NCI-H1092 treated with DMSO at 0.1 percent for 48 hours (cell line): ENCODE measurements around the gene ICOSLG.
"Not testable (repeated sequence)": the region's sequence is repeated elsewhere in the genome, so short reads cannot be mapped to it uniquely, and the experiment has no call there.

Experiments used
- DNase-seq: peaks from one replicate; lab custom pipeline; 2025; lab: John Stamatoyannopoulos, UW

ICOSLG gene

GRCh38 chr21:44240842-44241241 is at the start of gene ICOSLG:
Gene ICOSLG (minus strand): TSS chr21:44240943. CDS start chr21:44240817, 126 bp downstream.
- not testable (repeated sequence) for DNase-seq

- no peak for DNase-seq
Observed at GRCh38 chr21:44289381-44290010, 48.8 kb upstream of the ICOSLG start.

- no peak for DNase-seq
Observed at GRCh38 chr21:44288251-44289110, 47.7 kb upstream of the ICOSLG start.

GRCh38 chr21:44286716-44287632 is 46.2 kb upstream of the ICOSLG start:
- DNase-seq, result no peak

- DNase-seq, result no peak
Observed at GRCh38 chr21:44286086-44286715, 45.5 kb upstream of the ICOSLG start.

GRCh38 chr21:44285138-44285992 is 44.6 kb upstream of the ICOSLG start, which contains the start of gene AIRE:
Gene AIRE (plus strand): TSS chr21:44285876. CDS start chr21:44286007, 131 bp downstream.
- no peak for DNase-seq

- DNase-seq, result no peak
Observed at GRCh38 chr21:44283948-44284347, 43.2 kb upstream of the ICOSLG start.

GRCh38 chr21:44283211-44283785 is 42.6 kb upstream of the ICOSLG start:
- not testable (repeated sequence) for DNase-seq

GRCh38 chr21:44282370-44282769 is 41.6 kb upstream of the ICOSLG start:
- DNase-seq, result no peak

- DNase-seq, result no peak
Observed at GRCh38 chr21:44281801-44282200, 41.1 kb upstream of the ICOSLG start.

- peak; percentile 87 for DNase-seq
Observed at GRCh38 chr21:44279354-44280260, 38.9 kb upstream of the ICOSLG start.

- DNase-seq, result no peak
Observed at GRCh38 chr21:44275041-44275440, 34.3 kb upstream of the ICOSLG start.

- no peak for DNase-seq
Observed at GRCh38 chr21:44273046-44273445, 32.3 kb upstream of the ICOSLG start.

GRCh38 chr21:44272284-44272858 is 31.6 kb upstream of the ICOSLG start:
- no peak for DNase-seq

GRCh38 chr21:44271558-44272283 is 31.0 kb upstream of the ICOSLG start:
- no peak for DNase-seq

GRCh38 chr21:44269090-44269489 is 28.3 kb upstream of the ICOSLG start:
- DNase-seq, result no peak

GRCh38 chr21:44267655-44268142 is 27.0 kb upstream of the ICOSLG start:
- DNase-seq, result no peak

- no peak for DNase-seq
Observed at GRCh38 chr21:44265734-44266270, 25.1 kb upstream of the ICOSLG start.
